HG02610 (cell line): Measurements from ENCODE around the gene LSM5.

Experiments
- ATAC-seq: cut with Tn5 transposase; IDR thresholded peaks from one replicate; pipeline ENCODE4 v1.9.1; 2021; ENCODE audit warnings: mild to moderate bottlenecking, moderate library complexity; ENCODE audit not compliant: unreplicated experiment

LSM5 gene

GRCh38 chr7:32462977-32463376 lies 27.2 kb downstream of the LSM5 start:
- ATAC-seq: no peak

GRCh38 chr7:32462451-32462850 lies 27.7 kb downstream of the LSM5 start:
- no peak for ATAC-seq

GRCh38 chr7:32461484-32461883 lies 28.7 kb downstream of the LSM5 start:
- no peak for ATAC-seq

- no peak for ATAC-seq
Observed at GRCh38 chr7:32459788-32460187, 30.4 kb downstream of the LSM5 start.

GRCh38 chr7:32458025-32458424 lies 32.2 kb downstream of the LSM5 start:
- no peak for ATAC-seq

- ATAC-seq: no peak
Observed at GRCh38 chr7:32453341-32454011, 36.7 kb downstream of the LSM5 start.

- ATAC-seq: no peak
Observed at GRCh38 chr7:32447218-32447617, 43.0 kb downstream of the LSM5 start.

- ATAC-seq: no peak
Observed at GRCh38 chr7:32436146-32436928, 53.8 kb downstream of the LSM5 start.
